ENCODE results near the gene PROK2.

Gene PROK2

DNA sequence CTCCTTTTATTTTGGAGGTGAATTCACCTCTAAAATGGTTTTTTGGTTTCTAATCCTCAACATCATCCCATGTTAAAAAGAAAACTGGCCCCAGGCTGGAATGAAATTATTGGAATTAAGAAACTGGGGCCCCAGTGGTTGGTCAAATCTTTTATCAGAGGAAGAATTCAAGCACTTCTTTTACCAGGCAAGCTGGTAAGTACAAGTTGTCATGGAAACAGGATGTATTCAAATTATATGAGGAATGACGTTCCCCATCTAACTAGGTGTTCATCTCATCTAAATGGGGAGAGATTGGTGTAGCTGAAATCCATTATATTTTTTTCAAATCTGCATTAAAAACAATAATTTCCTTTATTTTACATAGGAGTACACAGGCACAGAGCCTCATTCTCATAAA, 50.1 kb downstream of the PROK2 start:
- no peak for DNase-seq (ENCODE audit: low read depth in 2 of 2)

DNA sequence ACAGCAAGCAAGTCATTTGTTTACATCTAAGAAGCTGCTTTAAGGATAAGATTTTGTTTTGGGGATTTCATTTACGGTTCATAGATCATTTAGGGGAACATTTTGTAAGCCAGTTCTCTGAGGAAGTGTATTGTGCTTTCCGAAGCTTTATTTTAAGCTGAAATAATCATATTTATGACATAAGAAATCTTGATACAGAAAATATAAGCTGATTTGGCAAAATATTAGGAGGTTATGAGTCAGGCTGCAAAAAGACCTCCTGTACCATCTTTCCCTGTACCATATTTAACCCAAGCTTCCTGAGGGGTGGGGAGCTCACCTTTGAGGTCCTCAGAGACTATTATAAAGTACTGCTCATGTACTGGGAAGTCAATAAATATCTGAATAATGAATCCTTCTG, 51.6 kb downstream of the PROK2 start:
- DNase-seq (ENCODE audit: low read depth in 2 of 2), result no peak

DNA sequence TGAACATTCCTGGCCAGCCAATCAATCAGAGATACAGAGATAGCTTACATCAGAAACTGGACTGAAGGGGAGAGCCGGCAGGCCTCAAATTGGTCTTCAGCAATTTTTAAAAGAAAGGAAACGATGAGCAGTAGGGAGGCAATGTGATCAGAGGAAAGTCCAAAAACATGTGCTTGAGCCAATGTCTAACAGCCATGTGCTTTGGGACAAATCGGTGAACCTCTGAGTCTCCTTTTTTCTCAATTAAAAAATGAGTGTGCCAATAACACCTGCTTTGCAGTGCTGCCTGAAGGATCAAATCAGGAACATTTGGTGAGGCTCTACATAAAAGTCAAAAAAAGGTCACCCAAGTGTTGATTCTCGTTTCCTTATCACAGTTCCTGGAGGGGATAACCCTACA, 52.3 kb downstream of the PROK2 start:
- no peak for DNase-seq (ENCODE audit: low read depth in 2 of 2)

DNA sequence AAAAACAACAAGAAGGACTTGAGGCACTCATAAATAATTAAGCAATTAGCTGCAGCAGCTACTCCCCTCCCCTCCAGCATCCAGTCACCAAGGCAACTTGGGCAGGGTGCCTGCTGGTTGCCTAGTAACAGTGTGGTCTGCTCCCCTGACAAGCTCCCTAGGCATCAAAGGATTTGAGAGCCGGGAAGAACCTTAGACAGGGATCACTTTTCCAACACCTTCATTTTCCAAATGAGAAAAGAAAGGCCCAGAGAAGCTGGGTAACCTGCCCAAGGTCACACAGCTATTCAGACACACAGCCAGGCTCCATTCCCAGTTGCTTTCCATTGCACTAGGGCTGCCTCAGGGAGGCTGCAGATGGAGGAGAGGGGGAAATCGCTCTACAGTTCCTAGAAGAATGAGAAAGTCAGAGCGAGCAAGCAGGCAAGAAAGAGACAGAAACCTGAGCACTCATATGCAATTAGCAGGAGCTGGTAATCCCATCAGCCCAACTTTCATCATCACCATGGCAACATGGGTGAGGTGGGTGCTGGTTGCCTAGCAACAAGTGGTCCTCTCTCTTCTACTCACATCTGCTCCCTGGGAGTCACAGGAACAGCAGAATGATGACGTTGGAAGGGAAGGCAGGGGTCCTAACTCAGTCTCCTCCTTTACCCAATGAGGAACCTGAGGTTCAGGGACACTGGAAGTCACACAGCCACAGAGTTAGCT, 56.2 kb downstream of the PROK2 start:
- no peak for DNase-seq (ENCODE audit: low read depth in 2 of 2)

DNA sequence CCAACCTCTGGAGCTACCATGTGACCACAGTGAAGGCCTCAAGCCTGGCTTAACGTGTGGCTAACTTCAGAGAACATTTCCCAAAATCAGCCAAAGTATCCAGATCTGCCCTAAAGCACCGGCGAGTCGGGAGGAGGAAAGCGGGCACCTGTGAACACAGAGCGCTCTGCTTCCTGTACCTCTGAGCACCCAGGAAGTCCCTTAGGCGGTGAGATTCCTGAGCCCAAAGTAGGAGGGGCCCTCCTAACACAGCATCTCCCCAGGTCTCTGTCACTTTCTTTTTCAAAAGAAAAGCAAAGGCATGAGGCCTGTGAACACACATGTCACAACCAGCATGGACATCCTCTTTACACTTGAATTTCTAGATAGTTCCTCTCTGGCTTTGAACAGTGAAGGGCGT, 58.8 kb downstream of the PROK2 start:
- no peak for DNase-seq (ENCODE audit: low read depth in 2 of 2)

DNA sequence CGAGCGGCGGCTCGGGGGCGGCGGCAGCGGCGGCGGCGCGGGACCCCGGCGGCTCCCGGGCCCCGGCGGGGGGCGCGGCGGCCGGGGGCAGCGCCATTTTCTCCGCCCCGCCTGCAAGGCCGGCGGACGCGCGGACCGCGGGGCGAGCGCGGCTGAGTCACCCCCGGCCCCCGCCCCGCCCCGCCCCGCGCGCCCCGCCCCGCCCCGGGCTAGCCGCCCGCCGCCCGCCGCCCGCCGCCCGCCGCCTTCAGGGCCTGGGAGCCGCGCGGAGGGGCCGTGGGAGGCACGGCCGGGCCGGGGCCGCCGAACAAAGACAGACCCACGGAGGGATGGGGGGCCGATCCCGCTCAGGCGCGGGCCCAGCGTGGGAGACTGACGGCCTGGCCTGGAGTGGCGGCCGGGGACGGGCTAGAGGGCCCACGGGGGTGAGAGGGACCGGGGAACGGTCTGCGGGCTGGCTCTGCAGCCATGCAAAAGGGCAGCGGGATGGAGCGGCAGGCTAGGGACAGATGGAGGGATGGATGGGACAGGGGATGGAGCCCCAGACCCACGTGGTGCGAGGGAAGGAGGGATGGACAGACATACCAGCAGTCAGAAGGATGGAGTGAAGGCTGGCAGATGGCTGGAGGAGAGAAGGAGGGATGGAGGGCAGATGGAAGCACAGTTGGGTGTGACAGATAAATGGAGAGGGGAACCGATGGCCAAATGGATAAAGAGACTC, 59.5 kb downstream of the PROK2 start, which contains the start of gene EIF4E3:
Gene EIF4E3 (minus strand): TSS at position 132 of the 721 bp plus-strand sequence. CDS start 35 bp downstream, at position 97.
- no peak for DNase-seq (ENCODE audit: low read depth in 2 of 2)

DNA sequence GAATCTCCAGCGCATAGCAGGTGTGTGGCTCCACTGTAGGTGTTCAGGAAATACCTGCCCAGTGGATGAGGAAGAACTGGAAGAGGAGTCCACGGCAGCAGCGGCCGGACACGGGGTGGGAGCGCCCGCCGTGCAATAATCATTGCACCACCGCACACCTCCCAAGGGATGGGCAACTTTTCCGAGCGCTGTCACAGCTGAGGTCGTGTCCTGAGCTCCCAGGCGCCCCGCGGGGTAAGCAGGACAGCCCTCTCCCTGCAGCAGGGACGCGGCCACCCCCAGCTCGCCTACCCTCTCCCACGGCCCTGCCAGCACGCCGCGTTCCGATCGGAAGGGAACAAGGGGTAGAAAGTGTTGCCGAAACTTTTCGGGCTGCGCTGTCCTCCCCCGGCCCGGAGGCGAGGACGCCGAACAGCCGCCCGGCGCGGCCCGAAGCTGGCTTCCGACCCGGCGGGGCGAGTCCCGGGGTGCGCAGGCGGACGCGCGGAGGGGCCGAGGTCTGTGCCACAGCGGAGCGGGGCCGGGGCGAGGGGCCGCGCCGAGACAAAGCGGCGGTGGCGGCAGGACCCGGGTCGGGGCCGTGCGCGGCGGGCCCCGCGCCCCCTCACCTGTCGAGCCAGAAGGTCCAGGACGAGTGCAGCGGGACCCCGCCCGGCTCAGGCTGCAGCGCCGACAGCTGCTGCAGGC, 60.2 kb downstream of the PROK2 start:
- DNase-seq (ENCODE audit: low read depth in 2 of 2), result no peak

DNA sequence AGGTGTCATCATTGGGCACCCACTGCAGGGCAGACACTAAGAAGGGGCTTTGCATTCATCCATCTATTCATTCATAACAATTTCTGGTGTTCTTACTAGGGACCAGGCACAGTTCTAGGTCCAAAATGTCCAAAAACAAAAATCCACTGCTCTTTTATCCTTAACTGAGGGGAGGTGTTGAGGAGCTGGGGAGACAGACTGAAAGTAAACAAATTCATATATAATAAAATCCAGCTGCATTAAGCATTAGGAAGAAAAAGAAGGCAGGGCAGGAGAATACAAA, 60.8 kb downstream of the PROK2 start:
- no peak for DNase-seq (ENCODE audit: low read depth in 2 of 2)

DNA sequence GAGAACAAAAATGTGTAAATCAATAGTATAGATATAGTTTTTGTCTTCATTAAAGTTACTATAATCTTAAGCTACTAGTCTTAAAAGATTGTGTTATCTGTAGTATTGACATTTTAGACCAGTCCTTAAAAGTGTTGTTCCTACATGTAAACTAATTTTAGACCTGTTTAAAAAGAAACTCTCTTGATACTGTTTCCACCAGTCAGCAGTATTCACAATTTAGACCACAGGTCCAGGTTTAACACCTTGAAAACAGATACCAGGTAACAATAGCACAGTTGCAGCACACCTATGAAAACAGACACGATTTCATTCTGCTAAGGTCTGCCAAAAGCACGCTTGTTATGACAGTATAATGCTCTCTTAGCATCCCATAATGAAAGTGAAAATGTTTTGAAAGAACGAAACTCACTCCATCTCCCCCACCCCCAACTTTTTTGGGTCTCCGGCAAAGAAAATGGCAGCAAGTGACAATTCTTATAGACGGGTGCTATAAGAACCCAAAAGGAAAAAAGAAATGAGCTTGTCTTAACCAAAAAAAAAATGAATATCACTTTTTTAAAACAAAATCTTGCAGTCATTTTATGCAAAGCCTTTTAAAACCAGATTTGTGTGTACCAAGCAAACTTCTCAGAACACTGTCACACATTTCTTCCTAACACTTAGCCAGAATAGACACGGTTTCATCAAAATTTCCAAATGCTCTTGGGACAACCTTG, 61.3 kb downstream of the PROK2 start:
- DNase-seq (ENCODE audit: low read depth in 2 of 2), result no peak

DNA sequence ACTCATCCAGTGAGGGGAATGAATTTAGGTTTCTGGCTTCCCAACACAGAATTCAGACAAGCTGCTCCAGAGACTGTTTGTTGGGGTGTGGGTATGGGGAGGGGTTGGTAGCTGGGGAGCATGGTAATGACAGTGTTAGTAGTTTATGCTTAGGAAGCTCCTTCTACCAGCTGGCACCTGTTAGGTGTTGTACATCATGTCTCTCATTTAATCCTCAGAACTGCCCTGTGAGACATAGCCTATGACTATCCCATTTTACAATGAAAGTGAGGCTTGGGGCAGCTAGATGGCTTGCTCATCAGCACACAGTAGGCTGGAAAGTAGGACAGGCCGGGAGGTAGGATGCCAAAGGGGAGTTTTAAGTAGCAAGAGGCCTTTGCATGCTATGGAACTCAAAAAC, 62.3 kb downstream of the PROK2 start:
- no peak for DNase-seq (ENCODE audit: low read depth in 2 of 2)
